GM19324 (cell line): ENCODE measurements around the gene CACNG4.

Experiments
- ATAC-seq: cut with Tn5 transposase; IDR thresholded peaks from one replicate; pipeline ENCODE4 v1.9.1; 2021; ENCODE audit warnings: mild to moderate bottlenecking, moderate library complexity; ENCODE audit not compliant: unreplicated experiment, low FRiP score

Gene CACNG4

GRCh38 chr17:66980896-66981295 lies 16.4 kb downstream of the CACNG4 start:
- no peak for ATAC-seq

GRCh38 chr17:66981983-66982508 lies 17.5 kb downstream of the CACNG4 start:
- no peak for ATAC-seq

GRCh38 chr17:66983414-66984021 lies 19.0 kb downstream of the CACNG4 start:
- no peak for ATAC-seq

GRCh38 chr17:66984730-66985129 lies 20.2 kb downstream of the CACNG4 start:
- ATAC-seq = no peak

GRCh38 chr17:66985338-66986237 lies 21.1 kb downstream of the CACNG4 start:
- no peak for ATAC-seq

GRCh38 chr17:66986659-66987058 lies 22.2 kb downstream of the CACNG4 start:
- no peak for ATAC-seq

GRCh38 chr17:66987059-66987616 lies 22.6 kb downstream of the CACNG4 start:
- no peak for ATAC-seq

GRCh38 chr17:66988069-66988798 lies 23.7 kb downstream of the CACNG4 start:
- no peak for ATAC-seq

GRCh38 chr17:66989076-66989475 lies 24.6 kb downstream of the CACNG4 start:
- ATAC-seq = no peak

- ATAC-seq = no peak
Observed at GRCh38 chr17:66989579-66989978, 25.1 kb downstream of the CACNG4 start.

- ATAC-seq = no peak
Observed at GRCh38 chr17:66990047-66990446, 25.5 kb downstream of the CACNG4 start.

GRCh38 chr17:66992911-66993442 lies 28.5 kb downstream of the CACNG4 start:
- ATAC-seq = no peak

- ATAC-seq = no peak
Observed at GRCh38 chr17:66994361-66994760, 29.9 kb downstream of the CACNG4 start.

- no peak for ATAC-seq
Observed at GRCh38 chr17:66994930-66995535, 30.5 kb downstream of the CACNG4 start.

- no peak for ATAC-seq
Observed at GRCh38 chr17:66995944-66996343, 31.4 kb downstream of the CACNG4 start.

GRCh38 chr17:66996926-66997325 lies 32.4 kb downstream of the CACNG4 start:
- no peak for ATAC-seq

GRCh38 chr17:67003231-67003630 lies 38.7 kb downstream of the CACNG4 start:
- ATAC-seq = no peak

- no peak for ATAC-seq
Observed at GRCh38 chr17:67004181-67004580, 39.7 kb downstream of the CACNG4 start.

GRCh38 chr17:67007266-67007665 lies 42.8 kb downstream of the CACNG4 start:
- no peak for ATAC-seq

- no peak for ATAC-seq
Observed at GRCh38 chr17:67008101-67008500, 43.6 kb downstream of the CACNG4 start.
